Hindlimb muscle (tissue), 1 donor: ENCODE measurements around the gene ITGAE. TPM values are rescaled to one million over a fixed set of nuclear protein-coding genes. Genes with fewer than 3 reads are reported as not detected.

Source experiments
- DNase-seq: peaks from one replicate; pipeline ENCODE4 v3.0.0-alpha.2; 2013
- polyA plus RNA-seq: library from polyadenylated mRNA; unstranded; fragments of 120-200 nt; gene quantifications from one replicate; pipeline ENCODE4 v1.2.1, GENCODE V29; 2013; ENCODE audit not compliant: insufficient read length

The ITGAE gene
- polyA plus RNA-seq, 1 donor = 29.2 TPM

- no peak for DNase-seq
Measured at GRCh38 chr17:3693141-3693540, 107.8 kb downstream of the ITGAE start.

- DNase-seq = no peak
Measured at GRCh38 chr17:3692346-3692745, 108.6 kb downstream of the ITGAE start.

DNA sequence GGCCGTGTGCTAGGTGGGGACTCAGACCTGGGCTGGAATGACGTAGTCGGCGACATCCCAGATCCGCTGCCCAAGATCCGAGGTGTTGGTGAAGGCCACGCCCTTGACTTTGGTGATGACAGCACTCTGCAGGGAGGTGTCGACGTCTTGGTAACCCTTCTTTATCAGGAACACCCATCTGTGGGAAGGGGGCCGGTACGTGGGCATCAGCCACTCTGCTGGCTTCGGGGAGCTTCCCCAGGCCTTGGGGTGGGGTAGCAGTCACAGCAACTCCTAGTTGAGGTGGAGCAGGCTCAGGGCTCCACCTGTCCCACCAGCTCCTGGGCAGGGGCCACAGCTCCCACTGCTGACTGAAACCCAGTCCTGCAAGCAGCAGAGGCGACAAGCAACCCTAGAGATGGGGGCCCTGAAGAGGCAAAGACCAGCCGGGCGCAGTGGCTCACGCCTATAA lies 109.3 kb downstream of the ITGAE start:
- DNase-seq = no peak

GRCh38 chr17:3690094-3690715 lies 110.8 kb downstream of the ITGAE start:
- DNase-seq = no peak

DNA sequence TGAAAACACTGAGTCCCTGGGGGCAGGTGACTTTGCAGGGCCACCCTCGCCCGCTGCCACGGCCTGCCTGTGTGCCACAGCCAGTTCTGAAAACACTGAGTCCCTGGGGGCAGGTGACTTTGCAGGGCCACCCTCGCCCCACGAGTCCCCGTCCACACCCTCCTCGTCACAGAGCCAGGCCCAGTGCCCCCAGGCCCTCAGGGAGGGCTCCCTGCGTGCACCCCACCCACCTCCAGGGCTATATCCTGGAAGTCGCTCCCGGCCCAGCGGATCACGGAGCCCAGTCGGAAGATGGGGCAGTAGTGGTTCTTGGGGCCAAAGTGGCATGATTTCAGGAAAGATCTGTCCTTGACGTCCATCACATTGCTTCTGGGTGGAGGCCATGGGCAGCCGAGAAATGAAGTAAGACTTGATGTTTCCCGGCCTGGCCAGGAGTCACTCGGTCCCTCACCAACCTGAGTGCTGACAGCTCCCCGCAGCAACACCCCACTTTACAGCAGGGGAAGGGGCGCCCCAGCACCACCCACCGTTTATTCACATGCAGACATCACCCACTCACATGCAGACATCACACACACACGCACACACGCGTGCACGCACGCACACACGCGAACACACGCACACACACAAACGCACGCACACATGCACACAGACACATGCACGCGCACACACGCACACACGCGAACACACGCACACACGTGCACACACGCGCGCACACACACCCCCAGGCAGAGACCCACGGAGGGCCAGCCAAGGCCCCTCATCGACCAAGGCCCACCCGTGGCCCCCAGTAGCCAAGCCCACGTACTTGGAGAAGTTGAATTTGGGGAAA lies 111.5 kb downstream of the ITGAE start:
- no peak for DNase-seq

DNA sequence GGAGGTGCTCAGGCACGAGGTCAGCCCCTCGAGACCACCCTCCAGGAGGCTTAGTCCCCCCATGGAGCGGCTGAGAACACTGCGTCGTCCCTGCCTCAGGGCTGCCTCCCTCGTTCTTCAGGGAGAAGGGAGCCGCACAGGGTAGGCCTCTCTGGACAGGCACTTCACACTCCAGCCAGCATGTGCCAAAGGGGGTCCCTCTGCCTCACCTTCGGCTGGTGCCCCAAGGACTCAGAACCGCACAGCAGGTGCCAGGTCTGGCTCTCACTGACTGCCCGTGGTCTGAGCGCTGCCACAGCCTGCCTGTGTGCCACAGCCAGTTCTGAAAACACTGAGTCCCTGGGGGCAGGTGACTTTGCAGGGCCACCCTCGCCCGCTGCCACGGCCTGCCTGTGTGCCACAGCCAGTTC lies 112.1 kb downstream of the ITGAE start:
- DNase-seq = no peak

DNA sequence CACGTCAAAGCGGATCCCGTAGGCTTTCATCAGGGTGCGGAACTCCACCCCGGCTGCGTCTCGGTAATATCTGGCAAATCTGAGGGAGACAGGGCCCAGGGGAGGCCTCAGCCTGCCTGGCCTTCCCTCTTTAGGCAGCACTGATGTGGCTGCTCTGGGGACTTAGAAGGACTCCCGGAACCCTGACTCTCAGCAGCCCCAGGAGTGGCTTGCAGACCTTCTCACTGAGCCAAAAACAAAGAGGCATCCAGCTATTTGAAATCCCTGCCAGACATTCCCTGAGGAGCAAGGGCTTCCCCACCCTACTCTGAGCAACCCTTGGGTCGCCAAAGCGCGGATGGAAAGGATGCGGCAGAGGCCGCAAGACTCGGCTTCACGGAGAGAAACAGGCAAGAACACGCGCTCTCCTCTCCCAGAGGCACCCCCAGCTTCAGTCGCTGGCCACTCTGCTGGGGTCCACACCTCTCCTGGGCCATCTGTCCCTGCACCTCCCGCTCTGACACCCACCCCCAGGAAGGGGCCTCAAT lies 112.9 kb downstream of the ITGAE start:
- DNase-seq = no peak

DNA sequence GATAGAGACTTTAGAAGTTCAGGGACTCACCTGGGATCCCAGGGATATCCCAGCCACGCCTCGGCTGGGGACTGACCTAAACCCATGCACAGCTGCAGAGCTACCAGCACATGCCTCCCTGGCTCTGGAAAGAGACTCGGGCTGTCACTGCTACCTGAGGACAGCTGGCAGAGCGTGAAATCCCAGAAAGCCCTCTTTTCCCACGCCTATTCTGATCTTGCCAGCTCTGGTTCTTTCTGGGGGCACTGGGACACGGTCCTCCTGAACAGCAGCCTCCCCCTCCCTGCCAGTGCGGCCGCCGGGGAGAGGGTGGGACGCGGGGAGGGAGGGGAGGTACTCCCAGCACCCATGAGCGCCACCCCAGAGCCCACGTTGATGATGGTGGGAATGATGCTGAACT lies 115.8 kb downstream of the ITGAE start:
- DNase-seq = no peak

GRCh38 chr17:3683054-3683511 lies 117.9 kb downstream of the ITGAE start:
- no peak for DNase-seq

GRCh38 chr17:3682033-3682432 lies 119.0 kb downstream of the ITGAE start:
- no peak for DNase-seq

DNA sequence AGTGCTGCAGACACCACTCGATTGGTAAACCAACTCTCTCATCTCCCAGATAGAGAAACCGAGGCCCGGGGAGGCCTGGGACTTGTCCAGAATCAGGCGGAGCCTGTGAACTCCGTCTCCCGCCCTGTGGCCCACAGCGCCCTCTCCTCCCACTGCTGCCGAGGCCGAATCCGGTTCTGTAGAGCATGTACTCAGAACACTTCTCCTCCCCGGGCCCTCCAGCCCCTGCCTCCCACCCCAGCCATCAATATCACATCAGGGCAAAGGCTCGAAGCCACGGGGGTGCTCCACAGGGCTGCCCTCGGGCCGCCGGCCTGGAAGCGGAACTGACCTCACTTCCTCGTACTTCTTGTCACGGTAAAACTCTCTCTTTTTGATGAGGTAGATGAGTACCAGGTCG lies 119.4 kb downstream of the ITGAE start:
- no peak for DNase-seq

DNA sequence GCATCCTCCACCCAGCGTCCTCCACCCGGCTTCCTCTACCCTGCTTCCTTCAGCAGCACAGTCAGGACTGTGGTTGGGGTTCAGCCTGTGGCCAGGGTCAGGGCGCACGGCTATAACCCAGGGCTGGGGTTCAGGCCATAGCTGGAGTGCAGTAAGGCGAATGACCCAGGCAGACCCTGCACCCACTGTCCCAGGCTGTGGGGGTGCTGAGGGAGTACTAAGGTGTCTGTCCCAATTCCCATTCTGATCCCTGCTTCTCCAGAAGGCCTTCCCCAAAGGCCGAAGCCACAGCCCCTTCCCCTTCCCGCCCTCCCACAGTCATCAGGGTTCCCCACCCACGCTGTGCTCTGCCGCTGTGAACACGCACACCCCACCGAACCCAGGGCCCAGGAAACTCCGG lies 119.9 kb downstream of the ITGAE start:
- no peak for DNase-seq

DNA sequence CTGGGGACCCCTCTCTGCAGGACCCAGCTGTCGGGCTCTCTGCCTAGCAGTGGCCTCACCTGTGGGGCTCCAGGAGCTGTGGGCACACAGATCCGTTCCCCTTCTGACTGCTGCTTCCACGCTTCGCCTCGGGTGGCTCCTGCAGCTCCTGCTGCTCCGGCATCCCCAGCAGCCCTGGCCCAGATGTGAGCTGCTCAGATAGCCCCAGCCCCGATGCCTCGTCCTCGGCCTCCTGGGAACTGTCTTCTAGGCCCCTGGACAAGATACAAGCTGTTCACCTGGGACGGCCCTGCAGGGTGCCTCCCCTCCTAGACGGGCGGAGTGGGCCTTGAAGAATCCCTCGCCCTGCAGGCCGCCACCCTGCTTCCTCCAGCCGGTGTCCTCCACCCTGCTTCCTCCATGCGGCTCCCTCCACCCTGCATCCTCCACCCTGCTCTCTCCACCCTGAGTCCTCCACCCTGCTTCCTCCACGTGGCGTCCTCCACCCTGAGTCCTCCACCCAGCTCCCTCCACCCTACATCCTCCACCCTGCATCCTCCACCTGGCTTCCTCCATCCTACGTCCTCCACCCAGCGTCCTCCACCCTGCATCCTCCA lies 121.4 kb downstream of the ITGAE start:
- no peak for DNase-seq

DNA sequence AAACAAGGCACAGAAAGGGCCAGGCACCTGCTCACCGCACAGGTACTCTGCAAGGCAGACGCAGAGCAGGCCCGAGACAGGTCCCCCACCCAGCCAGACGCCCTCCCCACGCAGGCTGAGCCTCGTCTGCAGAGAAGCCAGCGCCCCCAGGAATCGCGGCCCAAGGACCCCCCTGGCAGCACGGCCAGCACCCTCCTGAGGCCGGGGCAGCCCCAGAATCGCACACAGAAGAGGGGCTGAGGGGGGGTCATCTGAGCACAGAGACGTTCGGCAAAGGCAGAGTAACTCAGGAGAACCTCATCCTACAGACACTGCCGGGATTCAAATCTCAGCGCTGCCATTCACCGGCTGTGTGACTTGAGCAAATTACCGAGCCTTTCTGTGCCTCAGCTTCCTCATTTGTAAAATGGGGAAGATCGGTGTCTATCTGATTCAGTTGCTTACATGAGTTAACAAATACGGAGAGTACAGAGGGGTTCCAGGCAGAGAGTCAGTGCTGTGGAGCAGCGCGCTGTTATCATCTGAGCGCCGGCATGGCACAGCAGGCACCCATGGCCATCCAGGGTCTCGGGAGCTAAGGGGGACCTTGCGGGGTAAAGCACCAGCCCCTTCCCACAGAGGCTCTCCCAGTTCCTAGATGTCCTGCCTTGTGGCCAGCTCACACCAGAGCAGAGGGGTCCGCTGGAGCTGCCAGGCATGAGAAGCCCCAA lies 122.0 kb downstream of the ITGAE start:
- DNase-seq = no peak

- DNase-seq = no peak
Measured at GRCh38 chr17:3678095-3678820, 122.7 kb downstream of the ITGAE start.

GRCh38 chr17:3675886-3676285 lies 125.1 kb downstream of the ITGAE start:
- no peak for DNase-seq

- DNase-seq = no peak
Measured at GRCh38 chr17:3672571-3672970, 128.4 kb downstream of the ITGAE start.

DNA sequence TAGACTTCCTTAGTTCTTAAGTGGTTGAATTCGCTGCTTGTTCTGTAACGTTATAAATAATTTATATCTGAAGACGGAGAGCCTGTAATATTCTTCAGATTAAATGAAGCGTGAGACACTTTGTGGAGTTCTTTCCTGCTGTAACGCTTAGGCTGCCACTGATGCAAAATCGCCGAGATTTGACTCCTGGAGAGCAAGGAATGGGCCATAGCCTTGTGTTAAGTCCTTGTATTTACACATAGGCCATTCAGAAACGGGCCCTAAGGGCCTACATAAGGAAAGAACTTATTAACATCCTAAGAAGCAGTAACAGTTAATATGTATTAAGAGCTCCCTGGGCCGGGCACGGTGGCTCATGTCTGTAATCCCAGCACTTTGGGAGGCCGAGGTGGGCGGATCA lies 131.4 kb downstream of the ITGAE start:
- no peak for DNase-seq

GRCh38 chr17:3669085-3669347 lies 132.0 kb downstream of the ITGAE start:
- no peak for DNase-seq

GRCh38 chr17:3668279-3669084 lies 132.5 kb downstream of the ITGAE start, which contains the start of the genes EMC6 and TAX1BP3:
TSS of gene EMC6 (plus strand) at chr17:3668812. CDS start at chr17:3669147, 335 bp downstream.
TSS of gene TAX1BP3 (minus strand) at chr17:3668578. CDS start at chr17:3668526, 52 bp downstream.
- peak; percentile 99 for DNase-seq
